OCI-LY7 (cell line): Measurements from ENCODE around the gene TMEM238L.

Experiments used
- EZH2phosphoT487 ChIP-seq: fragments of 200-600 bp; sonication (generic); IDR thresholded peaks from 2 replicates; pipeline ENCODE4 v1.6.1; 2018; ENCODE audit warnings: low read depth, borderline replicate concordance, mild to moderate bottlenecking, mixed run types, antibody characterized with exemption, low read length, moderate library complexity, mixed read lengths
- TF ChIP-seq, protein P1 (sequence below): fragments of 200-600 bp; sonication (generic); conservative IDR thresholded peaks from 2 replicates; pipeline ENCODE4 v1.5.1; 2014; ENCODE audit warnings: mild to moderate bottlenecking, antibody characterized with exemption, low read length, moderate library complexity, mixed read lengths

DNA sequence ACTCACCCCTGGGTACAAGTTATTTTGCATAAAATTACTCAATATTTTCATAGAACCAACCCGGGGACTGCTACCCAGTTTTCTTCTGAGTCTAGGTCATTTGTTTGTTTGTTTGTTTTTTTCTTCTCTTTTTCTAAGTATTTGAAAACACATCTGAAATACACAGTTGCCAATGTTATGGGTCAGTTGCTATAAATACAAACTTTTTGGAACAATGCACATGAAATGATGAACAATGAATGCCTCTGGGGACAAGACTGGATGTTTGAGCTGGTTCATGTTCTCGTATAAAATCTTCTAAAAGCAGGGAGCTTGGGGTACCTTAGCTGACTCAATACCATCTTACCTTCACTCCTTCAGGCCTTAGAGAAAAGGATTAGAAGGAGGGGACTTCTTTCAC, 30.5 kb downstream of the TMEM238L start:
- TF ChIP-seq, protein P1, sequence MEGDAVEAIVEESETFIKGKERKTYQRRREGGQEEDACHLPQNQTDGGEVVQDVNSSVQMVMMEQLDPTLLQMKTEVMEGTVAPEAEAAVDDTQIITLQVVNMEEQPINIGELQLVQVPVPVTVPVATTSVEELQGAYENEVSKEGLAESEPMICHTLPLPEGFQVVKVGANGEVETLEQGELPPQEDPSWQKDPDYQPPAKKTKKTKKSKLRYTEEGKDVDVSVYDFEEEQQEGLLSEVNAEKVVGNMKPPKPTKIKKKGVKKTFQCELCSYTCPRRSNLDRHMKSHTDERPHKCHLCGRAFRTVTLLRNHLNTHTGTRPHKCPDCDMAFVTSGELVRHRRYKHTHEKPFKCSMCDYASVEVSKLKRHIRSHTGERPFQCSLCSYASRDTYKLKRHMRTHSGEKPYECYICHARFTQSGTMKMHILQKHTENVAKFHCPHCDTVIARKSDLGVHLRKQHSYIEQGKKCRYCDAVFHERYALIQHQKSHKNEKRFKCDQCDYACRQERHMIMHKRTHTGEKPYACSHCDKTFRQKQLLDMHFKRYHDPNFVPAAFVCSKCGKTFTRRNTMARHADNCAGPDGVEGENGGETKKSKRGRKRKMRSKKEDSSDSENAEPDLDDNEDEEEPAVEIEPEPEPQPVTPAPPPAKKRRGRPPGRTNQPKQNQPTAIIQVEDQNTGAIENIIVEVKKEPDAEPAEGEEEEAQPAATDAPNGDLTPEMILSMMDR: no peak
- no peak for TF ChIP-seq EZH2phosphoT487
